Measurements from ENCODE around the gene ZNF783.
"Not testable (repeated sequence)": the region's sequence is repeated elsewhere in the genome, so short reads cannot be mapped to it uniquely, and the experiment has no call there.

Gene ZNF783

DNA sequence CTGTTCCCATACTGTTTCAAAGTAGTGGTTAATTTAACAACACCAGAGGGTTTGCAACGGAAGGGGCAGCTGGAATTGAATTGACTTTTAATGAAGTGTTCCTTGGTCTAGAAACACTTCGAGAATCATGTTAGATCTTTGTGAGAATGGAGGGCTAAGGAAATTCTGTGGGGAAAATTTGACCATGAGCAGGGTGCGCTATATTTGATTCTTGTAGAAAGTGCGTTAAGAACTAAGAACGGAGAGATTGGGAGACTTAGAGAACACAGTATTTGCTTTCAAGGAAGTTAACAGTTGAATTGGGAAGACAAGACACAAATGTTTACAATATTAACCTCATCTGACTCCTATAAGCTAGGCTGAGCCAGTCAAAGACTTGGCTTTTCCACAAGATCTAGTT lies 21.4 kb upstream of the ZNF783 start:
- DNase-seq (ENCODE audit: low read depth in 2 of 2), result no peak

DNA sequence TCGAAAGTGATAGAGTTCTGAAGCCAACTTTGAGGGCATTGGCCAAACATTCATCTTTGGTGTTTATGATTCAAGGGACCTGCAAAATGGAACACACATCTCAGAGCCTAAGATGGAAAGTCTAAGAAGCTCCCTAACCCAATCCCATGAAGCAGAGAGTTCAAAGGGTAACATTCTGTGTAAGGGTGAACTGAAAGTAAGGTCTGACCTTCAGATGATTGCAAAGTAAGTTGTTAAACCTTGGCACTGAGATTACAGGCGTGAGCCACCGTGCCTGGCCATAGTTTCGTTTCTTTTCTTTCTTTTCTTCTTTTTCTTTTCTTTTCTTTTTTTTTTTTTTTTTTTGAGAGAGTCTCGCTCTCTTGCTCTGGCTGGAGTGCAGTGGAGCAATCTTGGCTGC lies 20.3 kb upstream of the ZNF783 start:
- no peak for DNase-seq (ENCODE audit: low read depth in 2 of 2)

DNA sequence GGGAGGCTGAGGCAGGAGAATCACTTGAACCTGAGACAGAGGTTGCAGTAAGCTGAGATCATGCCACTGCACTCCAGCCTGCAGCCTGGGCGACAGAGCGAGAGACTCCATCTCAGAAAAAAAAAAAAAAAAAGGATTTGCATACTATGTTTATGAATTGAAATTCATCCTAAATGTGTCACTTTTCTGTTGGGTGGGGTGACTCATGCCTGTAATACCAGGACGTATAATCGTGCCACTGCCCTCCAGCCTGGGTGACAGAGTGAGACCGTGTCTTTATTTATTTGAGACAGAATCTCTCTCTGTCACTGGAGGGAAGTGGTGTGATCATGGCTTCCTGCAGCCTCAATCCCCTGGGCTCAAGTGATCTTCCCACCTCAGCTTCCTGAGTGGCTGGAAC lies 16.8 kb upstream of the ZNF783 start:
- no peak for DNase-seq (ENCODE audit: low read depth in 2 of 2)

DNA sequence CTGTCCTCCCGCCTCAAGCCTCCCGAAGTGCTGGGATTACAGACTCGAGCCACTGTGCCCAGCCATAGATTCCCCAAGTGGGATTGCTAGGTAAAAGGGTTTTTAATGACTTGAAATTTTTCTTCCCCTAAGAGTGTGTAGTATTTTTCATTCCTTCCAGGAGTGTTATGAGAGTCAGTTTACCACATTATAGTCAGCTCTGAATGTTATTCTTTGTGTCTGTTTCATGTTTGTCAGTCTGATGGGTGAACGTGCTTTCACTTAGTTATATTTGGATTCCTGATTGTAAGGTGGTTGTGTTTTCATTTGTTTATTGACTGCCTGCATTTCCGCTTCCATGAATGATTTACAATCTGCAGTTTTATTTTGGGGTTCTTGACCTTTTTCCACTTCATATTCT lies 16.3 kb upstream of the ZNF783 start:
- no peak for DNase-seq (ENCODE audit: low read depth in 2 of 2)

DNA sequence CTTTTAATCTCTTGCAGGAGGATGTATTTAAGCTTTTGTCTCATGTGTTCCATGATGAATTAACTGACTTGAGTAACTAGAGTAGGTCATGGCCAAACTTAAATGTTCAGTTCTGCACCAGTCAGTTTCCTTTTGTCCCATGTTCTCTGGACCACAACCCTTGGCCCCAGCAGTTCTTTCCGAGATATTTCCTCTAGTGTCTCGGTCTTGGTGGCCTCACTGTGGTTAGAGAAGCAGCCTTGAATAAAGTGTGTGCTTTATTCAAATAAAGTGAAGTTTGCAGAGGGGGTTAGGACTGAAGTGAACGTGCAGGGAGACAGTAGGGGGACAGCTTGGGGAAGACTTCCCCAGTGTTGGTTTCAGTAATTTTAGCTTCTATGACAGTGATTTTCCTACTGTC lies 13.2 kb upstream of the ZNF783 start:
- DNase-seq (ENCODE audit: low read depth in 2 of 2), result no peak

DNA sequence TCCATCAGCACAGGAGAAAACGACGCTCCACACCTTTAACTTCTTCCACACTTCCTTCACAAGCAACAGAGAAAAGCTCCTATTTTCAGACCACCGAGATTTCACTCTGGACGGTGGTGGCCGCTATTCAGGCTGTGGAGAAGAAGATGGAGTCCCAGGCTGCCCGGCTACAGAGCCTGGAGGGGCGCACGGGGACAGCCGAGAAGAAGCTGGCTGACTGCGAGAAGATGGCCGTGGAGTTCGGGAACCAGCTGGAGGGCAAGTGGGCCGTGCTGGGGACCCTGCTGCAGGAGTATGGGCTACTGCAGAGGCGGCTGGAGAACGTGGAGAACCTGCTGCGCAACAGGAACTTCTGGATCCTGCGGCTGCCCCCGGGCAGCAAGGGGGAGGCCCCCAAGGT lies 11.8 kb upstream of the ZNF783 start:
- not testable (repeated sequence) for DNase-seq (ENCODE audit: low read depth in 2 of 2)

DNA sequence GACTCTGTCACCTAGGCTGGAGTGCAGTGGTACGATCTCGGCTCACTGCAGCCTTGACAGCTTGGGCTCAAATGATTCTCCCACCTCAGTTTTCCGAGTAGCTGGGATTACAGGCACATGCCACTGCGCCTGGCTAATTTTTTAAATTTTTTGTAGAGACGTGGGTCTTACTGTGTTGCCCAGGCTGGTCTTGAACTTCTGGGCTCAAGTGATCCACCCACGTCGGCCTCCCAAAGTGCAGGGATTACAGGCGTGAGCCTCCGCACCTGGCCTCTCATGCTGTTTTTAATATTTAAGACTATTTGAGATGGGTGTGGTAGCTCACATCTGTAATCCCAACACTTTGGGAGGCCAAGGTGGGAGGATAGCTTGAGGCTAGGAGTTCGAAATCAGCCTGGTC lies 10.5 kb upstream of the ZNF783 start:
- DNase-seq (ENCODE audit: low read depth in 2 of 2), result not testable (repeated sequence)

DNA sequence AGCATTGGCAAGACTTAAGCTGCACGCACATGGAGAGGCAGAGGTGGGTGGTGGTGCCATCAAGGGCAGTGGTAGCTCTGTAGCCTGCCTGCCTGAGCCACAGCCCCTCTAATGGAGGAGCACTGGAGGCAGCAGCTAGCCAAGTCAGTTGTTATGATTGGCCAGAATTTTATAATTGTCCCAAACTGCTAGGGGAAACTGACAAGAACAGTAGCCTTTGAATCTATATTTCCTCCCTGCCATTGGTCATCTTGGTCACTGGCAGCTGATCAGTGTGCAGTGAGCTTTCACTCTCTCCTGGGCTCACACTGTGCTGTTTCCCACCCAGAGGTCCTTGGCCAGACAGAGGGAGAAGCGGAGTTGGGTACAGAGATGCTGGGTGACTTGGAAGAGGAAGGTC lies 9.6 kb upstream of the ZNF783 start:
- no peak for DNase-seq (ENCODE audit: low read depth in 2 of 2)

DNA sequence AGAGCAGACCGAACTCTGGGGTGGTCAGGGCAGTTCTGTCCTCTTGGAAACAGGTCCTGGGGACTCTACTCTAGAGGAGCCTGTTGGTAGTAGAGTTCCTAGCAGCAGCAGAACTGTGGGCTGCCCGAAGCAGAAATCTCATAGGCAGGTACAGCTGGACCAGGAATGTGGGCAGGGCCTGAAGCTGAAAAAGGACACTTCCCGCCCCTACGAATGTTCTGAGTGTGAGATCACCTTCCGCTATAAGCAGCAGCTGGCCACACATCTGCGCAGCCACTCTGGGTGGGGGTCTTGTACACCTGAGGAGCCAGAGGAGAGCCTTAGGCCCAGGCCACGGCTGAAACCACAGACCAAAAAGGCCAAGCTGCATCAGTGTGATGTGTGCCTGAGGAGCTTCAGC lies 8.3 kb upstream of the ZNF783 start:
- DNase-seq (ENCODE audit: low read depth in 2 of 2), result no peak

DNA sequence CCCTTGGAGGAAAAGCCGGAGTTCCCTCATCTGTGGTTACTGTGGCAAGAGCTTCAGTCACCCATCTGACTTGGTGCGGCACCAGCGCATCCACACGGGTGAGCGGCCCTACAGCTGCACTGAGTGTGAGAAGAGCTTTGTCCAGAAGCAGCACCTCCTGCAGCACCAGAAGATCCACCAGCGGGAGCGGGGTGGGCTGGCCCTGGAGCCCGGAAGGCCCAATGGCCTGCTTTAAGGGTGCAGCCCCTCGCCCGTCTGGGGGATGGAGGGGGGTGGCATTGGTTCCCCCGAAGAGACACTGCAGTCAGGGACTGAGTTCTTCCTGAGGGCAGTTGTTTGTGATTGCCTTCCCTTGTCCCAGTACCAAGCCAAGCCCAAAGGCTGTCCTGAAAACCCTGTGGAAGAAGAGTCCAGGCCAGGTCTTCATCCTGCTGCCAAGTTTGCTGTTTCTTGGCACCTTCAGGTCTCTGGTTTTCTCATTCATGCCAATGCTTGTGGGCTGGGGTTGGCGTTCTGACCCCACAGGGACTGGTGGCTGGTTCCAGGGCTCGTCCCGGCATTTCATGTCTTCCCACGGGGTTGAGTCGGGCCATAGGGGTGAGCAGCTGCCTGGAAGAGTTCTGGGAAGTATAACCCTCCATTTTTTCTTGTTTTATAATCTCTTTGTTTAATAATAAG lies 7.7 kb upstream of the ZNF783 start:
- DNase-seq (ENCODE audit: low read depth in 2 of 2), result no peak

DNA sequence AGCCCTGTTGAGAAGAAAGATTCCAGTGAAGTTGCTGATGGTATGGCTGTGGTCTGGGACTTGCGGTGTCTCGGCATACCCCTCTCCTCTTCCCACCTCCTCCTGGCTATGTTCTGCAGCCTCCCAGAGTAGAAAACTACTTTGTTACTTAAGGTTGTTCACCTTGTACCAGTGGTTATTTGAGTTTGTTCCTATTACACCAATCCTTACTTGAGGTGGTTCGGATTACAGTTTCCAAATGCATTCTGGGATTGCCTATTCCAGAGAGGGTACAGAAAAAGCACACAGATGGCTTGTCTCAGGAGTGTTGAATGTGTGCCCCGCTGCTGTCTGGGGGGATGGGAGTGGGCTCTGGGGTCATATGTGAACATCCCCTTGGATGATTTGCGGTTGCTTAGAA lies 6.8 kb upstream of the ZNF783 start:
- no peak for DNase-seq (ENCODE audit: low read depth in 2 of 2)

DNA sequence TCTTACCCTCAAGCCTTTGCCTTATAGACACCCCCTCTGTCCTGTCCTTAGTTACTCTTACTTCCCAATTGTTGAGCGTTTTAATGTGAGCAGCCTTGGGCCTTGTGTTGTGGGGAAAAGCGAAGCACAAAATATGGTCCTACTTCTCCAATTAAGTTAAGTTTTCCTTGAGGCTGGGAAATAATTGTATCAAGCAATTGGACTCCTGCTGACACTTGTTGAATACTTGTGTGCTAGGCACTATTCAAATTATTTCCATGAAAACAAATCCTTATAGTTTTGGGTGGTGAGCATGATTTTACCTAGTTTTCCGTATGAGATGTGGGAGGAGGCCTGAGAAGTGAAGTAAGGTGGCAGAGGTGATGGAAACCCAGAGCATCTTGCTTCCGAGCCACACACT lies 5.4 kb upstream of the ZNF783 start:
- no peak for DNase-seq (ENCODE audit: low read depth in 2 of 2)

DNA sequence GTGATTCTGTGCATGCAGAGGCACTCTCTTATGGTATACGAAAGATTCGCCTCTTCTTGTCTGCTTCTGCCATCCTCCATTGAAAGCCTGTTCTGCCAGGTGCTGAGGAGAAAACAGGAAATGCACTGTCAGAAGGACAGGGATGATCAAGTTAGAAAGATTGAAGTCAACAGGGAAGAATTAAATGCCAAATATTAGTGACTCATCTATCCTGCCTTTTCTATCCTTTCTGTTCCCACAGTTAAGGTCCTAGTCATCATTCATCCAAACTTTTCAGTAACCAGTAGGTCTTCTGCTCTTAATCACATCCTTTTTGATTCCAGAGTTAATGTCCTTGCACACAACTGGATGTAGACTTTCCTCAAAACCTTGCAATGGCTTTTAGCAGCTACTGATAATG lies 4.8 kb upstream of the ZNF783 start:
- no peak for DNase-seq (ENCODE audit: low read depth in 2 of 2)

DNA sequence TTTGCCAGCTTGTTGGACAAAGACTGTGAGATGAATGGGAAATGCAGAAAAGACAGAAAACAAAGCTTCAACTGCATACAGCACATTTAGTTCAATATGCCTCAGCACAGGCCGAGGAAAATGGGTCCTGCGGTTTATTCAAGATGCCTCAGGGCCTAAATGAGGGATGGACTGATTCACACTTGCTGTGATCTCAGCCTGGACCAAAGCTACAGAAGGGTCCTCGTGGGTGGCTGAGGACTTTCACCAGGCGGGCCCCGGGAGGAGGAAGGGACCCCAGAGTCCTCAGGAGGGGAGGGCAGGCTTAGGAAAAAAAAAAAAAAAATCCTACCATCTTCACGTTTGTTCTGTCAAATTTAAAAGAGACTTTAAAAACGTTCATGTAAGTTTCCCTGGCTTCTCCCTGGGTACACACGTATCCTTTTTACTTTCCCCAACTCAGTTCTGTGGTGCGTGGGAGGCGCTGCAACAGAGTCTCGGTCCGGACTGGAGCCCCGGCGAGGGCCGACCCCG lies 624 bp upstream of the ZNF783 start:
- no peak for DNase-seq (ENCODE audit: low read depth in 2 of 2)

DNA sequence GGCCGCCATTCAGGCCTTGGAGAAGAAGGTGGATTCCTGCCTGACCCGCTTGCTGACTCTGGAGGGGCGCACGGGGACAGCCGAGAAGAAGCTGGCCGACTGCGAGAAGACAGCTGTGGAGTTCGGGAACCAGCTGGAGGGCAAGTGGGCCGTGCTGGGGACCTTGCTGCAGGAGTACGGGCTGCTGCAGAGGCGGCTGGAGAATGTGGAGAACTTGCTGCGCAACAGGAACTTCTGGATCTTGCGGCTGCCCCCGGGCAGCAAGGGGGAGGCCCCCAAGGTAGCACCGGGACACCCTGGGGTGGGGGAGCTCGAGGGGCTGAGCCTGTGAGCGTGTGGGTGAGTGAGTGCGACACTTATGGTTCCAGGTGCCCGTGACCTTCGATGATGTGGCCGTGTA lies 4.5 kb downstream of the ZNF783 start:
- DNase-seq (ENCODE audit: low read depth in 2 of 2), result no peak

DNA sequence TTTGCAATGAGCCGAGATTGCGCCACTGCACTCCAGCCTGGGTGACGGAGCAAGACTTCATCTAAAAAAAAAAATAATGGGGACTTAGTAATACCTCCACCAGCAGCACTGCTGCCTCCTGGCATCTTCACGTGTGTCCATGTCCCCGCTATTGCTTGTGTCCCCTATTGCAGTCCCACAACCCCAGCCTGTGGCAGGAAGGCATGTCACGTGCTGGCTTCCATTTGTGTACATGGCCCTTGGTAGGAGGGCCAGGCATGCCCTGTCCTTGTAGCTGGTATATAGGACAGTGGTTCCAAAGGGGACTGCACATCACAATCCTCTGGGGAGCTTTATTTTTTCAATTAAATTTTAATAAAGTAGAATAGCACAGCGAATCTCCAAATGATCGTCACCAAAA lies 5.7 kb downstream of the ZNF783 start:
- DNase-seq (ENCODE audit: low read depth in 2 of 2), result no peak

DNA sequence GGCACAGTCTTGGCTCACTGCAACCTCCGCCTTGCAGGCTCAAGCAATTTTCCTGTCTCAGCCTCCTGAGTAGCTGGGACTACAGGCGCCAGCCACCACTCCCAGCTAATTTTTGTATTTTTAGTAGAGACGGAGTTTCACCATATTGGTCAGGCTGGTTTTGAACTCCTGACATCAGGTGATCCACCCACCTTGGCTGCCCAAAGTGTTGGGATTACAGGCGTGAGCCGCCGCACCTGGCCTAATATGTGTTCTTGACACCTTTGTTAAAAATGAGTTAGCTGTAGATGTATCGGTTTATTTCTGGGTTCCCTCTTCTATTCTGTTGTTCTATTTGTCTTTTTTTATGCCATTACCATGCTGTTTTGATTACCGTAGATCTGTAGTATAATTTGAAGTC lies 12.4 kb downstream of the ZNF783 start:
- DNase-seq (ENCODE audit: low read depth in 2 of 2), result not testable (repeated sequence)

DNA sequence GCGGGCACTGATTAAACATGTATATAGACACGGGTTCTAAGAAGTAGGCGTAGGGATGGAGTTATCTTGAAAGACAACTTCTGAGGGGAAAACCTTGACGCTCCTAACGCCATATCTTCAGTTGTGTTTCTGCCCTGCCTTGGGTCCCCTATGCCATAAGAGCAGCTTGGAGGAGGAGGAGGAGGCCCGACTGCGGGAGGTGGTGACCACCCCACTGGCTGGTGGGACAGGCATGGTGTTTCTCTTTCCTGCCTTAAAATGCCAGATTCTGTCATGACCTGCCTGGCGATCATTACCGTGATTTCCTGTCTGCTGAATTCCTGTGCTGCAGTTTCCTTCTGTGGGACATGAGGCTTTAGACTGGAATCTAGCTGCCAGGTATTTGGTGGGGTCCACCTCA lies 15.9 kb downstream of the ZNF783 start:
- DNase-seq (ENCODE audit: low read depth in 2 of 2), result no peak

DNA sequence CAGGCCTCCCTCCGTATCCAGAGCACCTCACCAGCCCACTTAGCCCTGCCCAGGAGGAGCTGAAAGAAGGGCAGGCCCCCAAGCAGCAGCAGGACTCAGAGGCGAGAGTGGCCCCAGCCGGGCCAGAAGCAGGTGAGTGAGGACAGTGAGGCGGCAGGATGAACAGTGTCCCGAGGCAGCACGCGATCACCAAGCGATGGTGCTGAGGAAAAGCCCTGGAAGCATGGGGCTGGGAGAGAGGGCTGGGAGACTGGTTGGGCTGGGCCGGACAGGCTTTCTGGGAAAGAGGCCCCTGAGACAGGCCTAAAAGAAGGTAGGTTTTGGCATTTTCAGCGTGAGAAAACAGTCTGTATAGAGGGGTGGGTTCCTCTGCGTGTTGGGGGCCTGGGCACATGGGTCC lies 16.4 kb downstream of the ZNF783 start:
- no peak for DNase-seq (ENCODE audit: low read depth in 2 of 2)

DNA sequence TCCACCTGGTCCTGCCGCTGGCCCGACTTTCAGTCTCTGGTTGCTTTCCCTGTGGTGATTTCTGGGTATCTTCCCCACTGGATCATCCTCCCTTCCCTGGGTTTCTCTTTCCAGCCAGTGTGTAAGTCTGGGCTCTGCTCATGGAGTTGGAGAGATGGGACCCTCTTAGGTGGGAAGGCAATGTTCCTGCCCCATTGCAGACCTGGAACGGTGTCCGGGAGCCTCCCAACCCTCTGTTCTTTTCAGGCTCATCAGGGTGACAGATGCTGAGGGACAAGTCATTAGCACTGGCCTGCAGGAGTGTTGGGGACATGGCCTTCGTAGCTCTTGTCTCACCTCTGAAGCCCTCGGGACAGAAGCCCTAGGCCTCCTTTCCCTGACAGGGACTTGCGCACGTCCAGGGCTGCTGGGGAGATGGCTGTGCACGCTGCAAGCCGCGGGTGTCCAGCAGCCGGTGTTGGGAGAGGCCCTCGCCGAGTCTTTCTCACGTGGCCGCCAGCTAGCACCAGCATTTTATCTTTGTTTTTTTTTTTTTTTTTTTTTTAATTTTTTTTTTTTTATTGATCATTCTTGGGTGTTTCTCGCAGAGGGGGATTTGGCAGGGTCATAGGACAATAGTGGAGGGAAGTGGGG lies 17.2 kb downstream of the ZNF783 start:
- no peak for DNase-seq (ENCODE audit: low read depth in 2 of 2)

DNA sequence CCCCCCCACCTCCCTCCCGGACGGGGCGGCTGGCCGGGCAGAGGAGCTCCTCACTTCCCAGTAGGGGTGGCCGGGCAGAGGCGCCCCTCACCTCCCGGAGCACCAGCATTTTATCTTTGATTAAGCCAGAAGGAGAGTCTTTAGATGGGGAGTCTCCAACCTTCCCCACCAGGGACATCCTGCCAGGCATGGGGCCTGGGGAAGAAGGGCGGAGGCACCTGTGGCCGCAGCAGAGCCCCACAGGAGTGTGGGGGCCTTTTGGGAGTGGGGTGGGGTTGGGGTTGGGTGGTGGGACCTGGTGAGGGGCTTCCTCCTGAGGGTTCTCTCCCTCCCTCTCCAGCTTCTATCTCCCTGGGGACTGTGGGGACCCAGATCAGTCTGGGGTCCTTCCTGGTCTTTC lies 18.2 kb downstream of the ZNF783 start:
- DNase-seq (ENCODE audit: low read depth in 2 of 2), result no peak

DNA sequence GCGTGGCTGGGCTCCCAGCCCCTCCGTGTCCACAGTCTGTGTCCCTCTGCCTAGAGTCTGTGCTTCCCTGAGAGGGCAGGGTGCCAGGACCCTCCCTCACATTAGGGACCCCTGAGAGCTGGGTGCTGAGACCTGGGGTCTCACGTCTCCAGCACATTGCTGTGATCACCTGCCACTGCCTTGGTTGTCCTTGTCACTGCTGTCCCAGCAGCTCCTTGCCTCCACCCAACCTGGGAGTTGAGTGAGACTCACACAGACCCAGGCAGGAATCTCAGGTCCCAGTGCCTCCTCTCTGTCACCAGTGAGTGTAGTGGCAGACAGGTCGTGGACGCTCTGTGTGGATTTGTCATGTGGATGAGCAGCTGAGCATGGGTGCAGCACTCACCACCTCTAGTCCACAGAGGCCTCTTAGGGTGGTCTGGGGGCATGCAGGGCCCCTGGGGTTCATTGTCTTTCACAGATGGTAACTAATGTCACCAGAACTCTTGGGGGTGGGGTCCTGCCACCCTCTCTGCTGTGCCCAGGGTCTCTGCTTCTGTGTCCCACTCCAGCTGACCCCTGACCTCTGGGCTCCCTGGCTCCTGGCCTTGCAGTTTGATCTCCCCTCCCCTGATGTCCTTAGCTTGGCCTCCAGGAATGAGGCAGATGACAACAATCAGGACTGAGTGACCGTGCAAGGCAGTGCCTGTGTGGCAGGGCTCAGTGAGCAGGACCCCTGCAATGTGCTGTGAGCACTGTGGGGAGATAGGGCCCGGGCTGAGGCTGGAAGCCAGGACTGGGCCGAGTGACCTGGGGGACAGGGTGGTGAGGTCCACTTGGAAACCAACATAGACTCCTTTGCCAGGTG lies 18.9 kb downstream of the ZNF783 start:
- no peak for DNase-seq (ENCODE audit: low read depth in 2 of 2)

Data from stimulated activated CD8-positive, alpha-beta memory T cell treated with anti-CD3 and anti-CD28 coated beads, Interleukin-7, amount 100 ng/mL, for 1 hour (primary cell).